Neural cell (in vitro differentiated cells): ENCODE data around the gene ING5.

Experiments used
- CTCF ChIP-seq: fragments of 450-650 bp; IDR thresholded peaks from 2 replicates; pipeline ENCODE4 v1.5.1; 2014; ENCODE audit warnings: antibody characterized with exemption, mild to moderate bottlenecking, moderate library complexity; ENCODE audit not compliant: poor library complexity, severe bottlenecking
- EP300 ChIP-seq: fragments of 450-650 bp; conservative IDR thresholded peaks from 2 replicates; pipeline ENCODE4 v1.6.1; 2014; ENCODE audit warnings: antibody characterized with exemption, mild to moderate bottlenecking, moderate library complexity; ENCODE audit not compliant: poor library complexity, severe bottlenecking
- EZH2 ChIP-seq: fragments of 200-600, 300-800 bp; shearing (Covaris generic), sonication (generic); IDR thresholded peaks from 2 replicates; pipeline ENCODE4 v1.6.1; 2014; ENCODE audit warnings: antibody characterized with exemption, low read length, borderline replicate concordance, mild to moderate bottlenecking; ENCODE audit not compliant: insufficient read depth, poor library complexity, severe bottlenecking
- MXI1 ChIP-seq: fragments of 450-650 bp; conservative IDR thresholded peaks from 2 replicates; pipeline ENCODE4 v1.6.1; 2014; ENCODE audit warnings: antibody characterized with exemption, mild to moderate bottlenecking; ENCODE audit not compliant: poor library complexity, severe bottlenecking
- POLR2AphosphoS5 ChIP-seq: IDR thresholded peaks from 2 replicates; pipeline ENCODE4 v1.6.1; 2012
- RAD21 ChIP-seq: fragments of 450-650 bp; conservative IDR thresholded peaks from 2 replicates; pipeline ENCODE4 v1.6.1; 2014; ENCODE audit warnings: antibody characterized with exemption, mild to moderate bottlenecking, moderate library complexity
- TAF1 ChIP-seq: IDR thresholded peaks from 2 replicates; pipeline ENCODE4 v1.6.1; 2012; ENCODE audit warnings: low read depth

GRCh38 chr2:241769819-241770184 lies 68.0 kb downstream of the ING5 start:
- TF ChIP-seq EZH2, result no peak
- TF ChIP-seq CTCF, result no peak
- TF ChIP-seq TAF1, result no peak
- no peak for TF ChIP-seq EP300
- TF ChIP-seq MXI1, result no peak
- TF ChIP-seq POLR2AphosphoS5, result no peak
- TF ChIP-seq RAD21, result no peak
